ENCODE results near the gene DPP6.

The DPP6 gene

GRCh38 chr7:154343778-154344412, 291.7 kb downstream of the DPP6 start:
- no peak for DNase-seq

DNA sequence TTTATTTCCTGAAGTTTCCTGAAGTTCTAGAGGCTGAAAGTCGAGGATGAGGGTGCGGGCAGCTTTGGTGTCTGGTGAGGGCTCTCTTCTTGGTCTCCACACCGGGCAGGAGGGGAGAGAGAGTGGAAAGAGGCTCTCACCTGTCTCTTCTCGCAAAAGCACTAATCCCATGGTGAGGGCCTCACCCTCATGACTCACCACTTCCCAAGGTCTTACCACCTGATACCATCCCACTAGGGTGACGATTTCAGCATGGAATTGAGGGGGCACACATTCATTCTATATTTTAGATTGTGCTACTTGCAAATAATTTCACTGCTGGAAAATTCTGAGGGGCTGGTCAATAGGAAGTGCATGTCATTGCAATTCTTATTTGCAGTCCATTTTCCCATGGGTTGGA, 292.9 kb downstream of the DPP6 start:
- DNase-seq, result no peak

GRCh38 chr7:154347700-154348266, 295.6 kb downstream of the DPP6 start:
- no peak for DNase-seq

DNA sequence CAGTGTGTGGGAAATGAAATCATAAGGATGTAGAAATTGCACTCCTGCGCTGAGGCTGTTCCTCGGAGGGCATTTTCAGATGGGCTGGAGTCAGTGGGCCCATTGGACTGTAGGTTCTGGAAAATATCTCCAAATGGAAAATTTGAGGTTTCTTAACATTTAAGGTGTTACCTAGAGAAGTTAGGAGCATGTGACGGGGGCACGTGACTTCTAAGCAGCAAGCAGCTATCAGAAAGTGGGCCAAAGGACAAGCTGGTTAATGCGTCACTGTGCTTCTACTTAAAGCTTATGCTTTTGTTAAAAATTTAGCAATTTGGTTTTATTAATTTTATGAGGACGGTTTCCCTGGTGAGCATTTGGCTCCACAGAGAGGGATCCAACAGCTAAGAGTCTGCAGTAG, 298.7 kb downstream of the DPP6 start:
- no peak for DNase-seq

GRCh38 chr7:154353355-154353767, 301.2 kb downstream of the DPP6 start:
- no peak for DNase-seq

DNA sequence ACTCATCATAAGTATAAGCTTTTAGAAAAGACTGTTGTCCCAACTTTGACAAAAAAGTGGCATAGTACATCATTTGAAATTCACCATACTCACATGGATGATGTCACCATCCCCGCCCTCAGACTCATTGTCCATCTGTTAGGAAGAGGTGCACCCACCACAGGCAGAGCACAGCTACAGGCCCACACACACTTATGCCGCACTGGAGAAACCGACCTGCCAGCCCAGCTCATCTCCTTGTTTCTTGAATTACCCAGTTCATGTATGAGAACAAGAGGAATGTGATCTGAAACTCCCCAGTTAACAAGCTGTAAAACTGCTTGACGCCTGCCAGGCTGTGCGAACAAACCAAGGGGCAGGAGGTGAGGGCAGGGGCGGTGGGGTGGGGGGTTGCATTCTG, 312.0 kb downstream of the DPP6 start:
- DNase-seq, result no peak

DNA sequence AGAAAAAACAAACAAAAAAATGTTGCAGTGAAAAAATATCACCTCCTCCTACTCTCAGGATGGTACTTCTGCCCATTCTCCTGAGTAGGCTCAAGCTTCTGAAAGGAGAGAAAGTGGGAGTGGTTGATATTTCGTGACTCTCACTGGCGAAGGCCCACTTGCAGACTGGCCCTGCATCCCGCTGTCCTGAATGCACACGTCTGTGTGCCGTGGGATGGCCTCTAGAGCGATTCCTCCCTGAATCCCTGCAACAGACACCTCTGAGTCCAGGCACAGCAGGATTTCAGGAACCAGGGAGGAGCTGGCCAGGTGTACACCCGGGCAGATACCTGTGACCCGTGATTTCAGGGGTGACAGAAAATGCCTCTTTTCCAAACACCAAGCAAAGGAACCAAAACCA, 319.2 kb downstream of the DPP6 start:
- no peak for DNase-seq

- DNase-seq, result no peak
These were observed 319.9 kb downstream of the DPP6 start for GRCh38 chr7:154372011-154372601.

DNA sequence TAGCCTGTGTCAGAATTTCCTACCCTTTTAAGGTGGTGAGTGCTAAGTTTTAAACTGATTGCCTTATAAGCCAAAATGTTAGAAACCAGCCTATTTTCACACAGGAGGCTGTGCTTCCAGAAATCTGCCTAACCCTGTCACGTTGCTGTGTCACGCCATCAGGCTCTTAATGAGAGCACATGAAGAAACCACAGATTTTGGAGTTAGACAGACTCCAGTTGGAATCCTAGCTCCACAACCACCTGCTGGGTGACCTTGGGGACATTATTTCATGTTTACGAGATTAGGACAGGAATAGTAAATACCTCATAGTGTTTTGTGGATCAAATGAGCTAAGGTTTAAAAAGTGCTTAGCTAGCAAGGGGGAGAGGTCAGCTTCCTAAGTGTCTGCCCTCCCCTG, 321.8 kb downstream of the DPP6 start:
- no peak for DNase-seq

DNA sequence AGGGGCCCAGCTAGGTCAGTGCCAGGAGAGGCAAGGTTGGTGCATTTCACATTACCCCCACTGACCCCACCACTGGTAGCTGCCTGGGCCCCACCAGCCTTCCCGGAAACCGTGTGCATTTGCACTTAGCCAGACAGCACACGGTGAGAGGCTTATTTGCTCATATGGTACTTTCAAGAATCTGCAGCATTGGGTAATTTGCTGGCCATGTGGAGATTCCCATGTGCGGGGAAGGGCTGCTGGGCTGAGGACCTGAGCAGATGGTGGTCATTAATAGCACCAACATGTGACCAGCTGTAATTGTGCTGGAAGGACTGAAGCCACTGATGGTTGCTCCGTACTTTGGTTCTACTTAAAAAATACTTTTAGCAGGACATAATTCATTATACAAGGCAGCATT, 323.8 kb downstream of the DPP6 start:
- no peak for DNase-seq

DNA sequence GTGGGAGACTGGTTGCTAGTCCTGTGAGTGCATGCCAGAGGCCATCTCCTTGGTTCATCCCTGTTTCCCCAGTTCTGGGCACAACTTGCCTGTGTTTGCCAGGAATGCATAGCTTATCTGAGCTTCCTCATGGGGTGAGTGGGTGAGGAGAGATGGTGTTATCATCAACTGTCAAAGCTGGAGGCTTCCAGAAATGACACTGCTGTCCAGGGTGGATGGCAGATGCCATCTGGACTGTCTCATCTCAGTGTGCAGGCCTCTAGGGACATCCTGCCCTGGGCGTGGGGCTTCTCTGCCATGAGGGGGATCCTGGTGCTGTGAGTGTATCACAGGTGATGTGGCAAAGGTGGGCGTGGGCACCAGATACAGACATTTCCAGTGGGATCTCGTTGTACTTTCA, 328.6 kb downstream of the DPP6 start:
- no peak for DNase-seq

- DNase-seq, result no peak
These were observed 330.8 kb downstream of the DPP6 start for GRCh38 chr7:154383045-154383444.

DNA sequence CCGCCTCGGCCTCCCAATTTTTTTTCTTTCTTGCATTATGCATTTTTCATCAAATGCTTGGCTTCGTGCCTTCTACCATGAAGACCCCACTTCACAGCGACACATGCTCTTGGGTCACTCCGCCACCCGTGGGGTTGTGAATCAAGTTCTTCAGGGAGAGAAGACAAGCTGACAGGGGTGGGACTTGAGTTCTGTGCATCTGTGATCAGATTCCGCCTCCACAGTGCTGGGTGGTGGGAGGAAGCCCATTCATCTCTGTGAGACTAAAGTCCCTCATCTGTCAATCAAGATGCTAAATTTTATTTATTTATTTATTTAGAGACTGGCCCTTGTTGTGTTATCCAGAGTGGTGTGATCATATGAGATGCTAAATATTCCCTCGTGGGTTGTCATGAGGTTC, 333.0 kb downstream of the DPP6 start:
- DNase-seq, result no peak

DNA sequence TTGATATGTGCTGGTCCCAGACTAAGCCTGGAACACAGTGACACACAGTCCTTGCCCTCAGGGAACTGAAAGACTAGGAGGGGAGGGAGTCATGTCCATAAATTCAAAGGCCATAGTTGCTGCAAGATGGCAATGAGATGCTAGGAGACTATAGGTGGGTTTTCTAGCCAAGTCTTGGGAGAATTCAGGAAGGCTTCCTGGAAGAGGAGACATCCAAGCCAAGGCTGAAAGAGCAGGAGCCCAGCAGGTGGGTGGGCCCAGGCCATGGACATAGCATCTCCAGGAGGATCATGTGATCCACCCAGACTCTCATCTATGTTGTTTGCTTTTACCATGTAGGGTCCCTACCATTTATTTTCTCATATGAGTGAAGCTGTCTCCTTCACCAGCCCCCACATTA, 335.1 kb downstream of the DPP6 start:
- no peak for DNase-seq

GRCh38 chr7:154388412-154388811, 336.2 kb downstream of the DPP6 start:
- no peak for DNase-seq

- DNase-seq, result no peak
These were observed 336.8 kb downstream of the DPP6 start for GRCh38 chr7:154388999-154389398.

DNA sequence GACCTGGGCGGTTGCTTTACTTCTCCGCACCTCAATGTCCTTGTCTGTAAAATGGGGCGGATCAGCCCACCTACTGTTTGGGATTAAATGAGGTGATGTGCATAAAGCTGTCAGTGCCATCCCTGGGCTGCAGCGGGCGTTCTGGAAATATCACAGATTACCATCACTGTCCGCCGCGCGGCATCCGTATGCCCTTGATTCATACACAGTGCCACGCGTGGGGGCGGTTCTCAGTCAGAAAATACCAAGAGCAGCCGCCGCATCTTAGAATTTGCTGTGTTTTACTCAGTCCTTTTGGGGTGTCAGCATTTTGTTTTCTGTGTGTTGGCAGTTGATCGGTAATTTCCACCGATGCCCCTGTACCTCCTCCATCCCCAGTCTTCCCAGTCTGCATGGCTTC, 338.8 kb downstream of the DPP6 start:
- no peak for DNase-seq

DNA sequence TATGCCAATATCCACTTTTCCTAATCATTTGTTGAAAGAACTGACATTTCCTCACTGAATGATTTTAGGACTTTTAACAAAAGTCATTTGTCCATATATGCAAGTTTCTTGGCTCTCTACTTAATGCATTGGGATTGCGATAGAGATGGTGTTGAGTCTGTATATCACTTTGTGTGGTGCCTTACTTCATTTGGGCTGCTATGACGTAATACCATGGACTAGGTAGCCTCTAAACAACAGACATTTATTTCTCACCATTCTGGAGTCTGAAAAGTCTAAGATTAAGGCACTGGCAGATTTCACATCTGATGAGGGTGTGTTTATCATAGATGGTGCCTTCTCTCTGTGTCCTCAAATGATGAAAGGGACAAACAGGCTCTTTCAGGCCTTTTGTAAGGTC, 342.6 kb downstream of the DPP6 start:
- DNase-seq, result no peak

- no peak for DNase-seq
These were observed 354.1 kb downstream of the DPP6 start for GRCh38 chr7:154406312-154406711.

DNA sequence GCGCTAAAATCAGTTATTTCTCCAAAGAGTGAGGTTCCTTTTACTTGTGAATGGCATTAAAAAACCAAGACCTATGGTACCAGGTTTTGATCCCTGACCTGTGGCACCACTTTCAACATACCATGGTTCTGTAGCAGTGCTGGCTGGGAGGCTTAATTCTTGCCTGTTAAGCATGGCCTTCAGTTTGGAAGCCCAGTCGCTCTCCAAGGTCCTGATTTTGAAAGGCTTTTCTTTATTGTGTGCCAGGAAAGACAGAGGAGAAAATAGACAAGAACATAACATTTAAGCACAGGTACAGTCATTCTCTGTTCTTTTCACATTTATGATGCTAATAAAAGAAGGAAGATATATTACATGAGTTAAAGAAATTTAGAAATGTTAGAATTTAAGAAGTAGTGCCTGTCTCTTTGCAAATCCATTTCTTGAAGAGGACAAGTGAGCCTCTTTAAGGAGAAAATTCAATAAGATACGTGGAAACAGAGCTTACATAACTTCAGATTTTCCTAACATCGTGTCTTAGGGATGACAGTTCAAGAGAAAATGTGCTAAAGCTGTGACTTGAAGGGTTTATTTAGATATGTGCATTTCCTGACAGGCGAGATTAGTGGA, 357.6 kb downstream of the DPP6 start:
- DNase-seq, result no peak

DNA sequence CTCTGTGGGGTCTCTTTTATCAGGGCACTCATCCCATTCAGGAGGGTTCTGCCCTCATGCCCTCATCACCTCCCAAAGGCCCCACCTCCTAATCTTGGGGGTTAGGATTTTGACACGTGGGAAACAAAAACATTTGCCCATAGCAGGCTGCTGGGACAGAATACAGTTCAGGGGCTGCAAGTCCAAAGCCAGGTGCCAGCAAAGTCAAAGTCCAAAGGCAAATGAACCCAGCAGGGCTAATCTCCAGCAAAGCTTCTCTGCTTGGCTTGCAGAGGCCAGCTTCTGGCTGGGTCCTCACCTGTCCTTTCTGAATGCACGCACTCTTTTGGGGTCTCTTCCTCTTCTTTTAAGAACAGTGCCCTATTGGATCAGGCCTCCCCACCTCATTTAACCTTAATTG, 359.9 kb downstream of the DPP6 start:
- DNase-seq, result no peak

DNA sequence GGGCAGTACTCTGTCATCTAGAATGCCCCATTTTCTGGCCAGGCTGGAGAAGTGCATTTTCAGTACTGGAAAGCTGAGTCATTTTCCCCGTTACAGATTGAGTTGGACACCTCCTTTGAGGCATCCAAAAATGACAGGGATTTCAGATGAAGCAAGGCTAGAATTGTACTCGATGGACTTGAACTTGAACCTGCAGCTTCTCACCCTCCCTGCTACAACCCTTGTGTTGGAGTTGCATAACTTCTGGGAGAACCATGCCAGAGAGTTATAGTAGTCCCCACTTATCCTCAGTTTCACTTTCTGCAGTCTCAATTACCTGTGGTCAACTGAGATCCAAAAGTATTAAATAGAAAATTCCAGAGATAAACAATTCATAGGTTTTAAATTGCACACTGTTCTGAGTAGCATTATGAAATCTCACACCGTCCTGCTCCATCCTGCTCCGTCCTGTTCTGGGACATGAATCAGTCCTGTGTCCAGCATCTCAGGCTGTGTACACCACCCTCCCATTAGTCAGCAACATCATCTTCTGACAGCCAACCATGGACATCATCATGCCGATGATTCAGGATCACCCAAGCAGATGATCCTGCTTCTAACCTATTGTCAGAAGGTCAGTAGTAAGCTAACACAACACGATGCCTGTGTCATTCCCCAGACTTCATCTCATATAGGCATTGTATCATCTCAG, 363.7 kb downstream of the DPP6 start:
- DNase-seq, result no peak

GRCh38 chr7:154416714-154417113, 364.5 kb downstream of the DPP6 start:
- no peak for DNase-seq

- no peak for DNase-seq
These were observed 367.1 kb downstream of the DPP6 start for GRCh38 chr7:154419344-154419743.

Measured in effector CD8-positive, alpha-beta T cell (primary cell).